ENCODE results near the gene DNAJC2.
"Not testable (repeated sequence)": the region's sequence is repeated elsewhere in the genome, so short reads cannot be mapped to it uniquely, and the experiment has no call there.

DNAJC2 gene

GRCh38 chr7:103341466-103341865 lies 3.1 kb downstream of the DNAJC2 start:
- no peak for DNase-seq

DNA sequence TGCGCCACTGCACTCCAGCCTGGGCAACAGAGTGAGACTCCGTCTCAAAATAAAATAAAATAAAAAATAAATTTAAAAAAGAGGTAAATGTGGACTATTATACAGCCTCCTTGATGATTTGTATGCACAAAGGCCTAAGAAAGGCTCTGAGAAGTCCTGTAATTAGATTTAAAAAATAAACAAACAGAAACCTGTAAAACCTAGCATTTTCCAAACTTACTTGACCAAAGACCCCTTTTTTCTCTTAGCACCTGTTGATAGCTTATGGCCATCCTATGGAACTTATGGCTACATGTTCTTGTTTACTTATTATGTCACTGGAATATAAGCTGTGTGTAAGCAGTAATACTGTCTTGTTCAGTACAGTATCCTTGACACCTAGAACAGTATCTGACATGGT lies 5.7 kb downstream of the DNAJC2 start:
- no peak for DNase-seq

DNA sequence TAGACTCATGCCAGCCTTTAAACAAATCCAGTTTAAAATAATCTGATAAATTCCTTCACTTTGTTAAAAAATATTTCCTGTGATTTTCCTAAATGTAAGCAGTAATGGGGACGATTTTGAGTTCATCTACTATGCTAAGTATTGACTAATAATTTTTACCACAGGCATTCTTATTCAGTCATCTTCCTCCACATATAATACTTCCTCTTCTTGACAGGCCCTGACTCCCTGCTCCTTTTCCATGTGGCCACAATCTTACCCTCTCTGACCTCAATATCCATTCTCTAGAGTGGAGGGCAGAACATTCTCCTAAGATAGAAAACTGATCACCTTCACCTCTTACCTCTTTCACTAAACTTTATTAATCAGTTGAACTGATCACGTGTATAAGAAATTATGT lies 7.8 kb downstream of the DNAJC2 start:
- no peak for DNase-seq

GRCh38 chr7:103325744-103326143 lies 18.8 kb downstream of the DNAJC2 start:
- DNase-seq: no peak

DNA sequence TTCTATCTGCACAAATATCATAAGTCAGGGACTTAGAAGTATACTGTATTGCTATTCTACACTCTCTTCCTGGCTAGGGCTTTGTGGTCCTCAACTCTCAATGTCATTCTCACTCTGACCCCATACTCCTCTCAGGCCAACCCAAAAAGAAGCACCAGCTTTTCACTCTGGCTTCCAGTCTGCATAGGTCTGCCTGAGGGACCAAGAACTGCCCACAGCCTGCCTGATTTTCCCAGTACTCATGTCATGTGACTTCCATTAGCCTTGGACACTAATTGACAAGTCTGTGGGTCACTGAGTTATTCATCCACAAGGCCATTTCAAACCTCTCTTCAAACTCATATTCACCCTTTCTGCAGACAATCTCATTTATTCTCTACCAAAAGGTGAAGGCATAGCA lies 27.6 kb downstream of the DNAJC2 start:
- no peak for DNase-seq

GRCh38 chr7:103316380-103316941 lies 28.1 kb downstream of the DNAJC2 start:
- DNase-seq: no peak

DNA sequence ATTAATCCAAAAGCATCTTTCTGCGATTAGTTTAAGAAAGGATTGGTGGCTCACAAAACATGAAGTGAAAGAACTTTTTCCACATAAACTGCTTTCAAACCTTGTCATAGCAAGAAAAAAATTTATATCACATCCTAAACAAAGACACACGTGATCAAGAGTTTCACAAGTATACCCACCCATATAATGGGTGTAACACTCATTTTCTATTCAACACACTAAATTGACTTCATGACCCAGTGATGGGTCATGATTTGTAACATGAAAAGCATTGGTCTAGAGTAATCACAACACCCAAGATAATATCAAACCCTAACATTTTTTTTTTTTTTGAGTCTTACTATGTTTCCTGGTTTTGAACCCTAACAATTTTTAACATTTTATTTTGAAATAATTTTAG lies 29.7 kb downstream of the DNAJC2 start:
- DNase-seq: no peak

DNA sequence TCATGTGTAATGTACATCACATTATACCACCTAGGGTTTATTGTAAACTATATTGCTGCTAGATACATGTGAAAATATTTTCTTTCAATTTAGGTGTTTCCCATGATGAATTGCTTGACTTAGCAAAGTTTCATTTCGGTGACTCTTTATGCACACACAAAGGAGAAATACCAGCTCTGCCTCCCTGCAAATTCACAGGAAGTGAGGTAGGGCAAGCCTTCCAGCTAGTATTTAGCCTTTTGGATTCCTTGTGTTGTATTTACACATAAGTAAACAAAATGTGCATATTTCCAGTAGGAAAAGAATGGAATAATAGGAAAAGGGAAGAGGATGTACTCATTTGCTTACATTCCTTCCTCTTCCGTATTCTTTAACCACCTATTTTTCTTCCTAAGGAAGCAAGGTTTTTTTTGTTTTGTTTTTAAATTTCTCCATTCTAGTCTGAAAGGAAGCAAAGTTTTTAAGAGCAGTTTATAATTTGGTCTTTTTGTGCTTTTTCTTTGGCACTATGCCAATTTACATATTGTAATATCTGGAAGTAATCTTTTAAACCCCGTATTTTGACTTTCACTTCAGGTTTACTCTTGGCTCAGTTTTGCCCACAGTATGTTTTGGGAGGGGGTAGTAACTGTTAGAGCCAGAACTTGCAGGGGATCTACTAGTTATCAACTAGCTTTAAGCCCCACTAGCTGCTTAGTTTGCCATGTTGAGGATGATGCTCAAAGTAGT lies 36.9 kb downstream of the DNAJC2 start:
- DNase-seq: no peak

DNA sequence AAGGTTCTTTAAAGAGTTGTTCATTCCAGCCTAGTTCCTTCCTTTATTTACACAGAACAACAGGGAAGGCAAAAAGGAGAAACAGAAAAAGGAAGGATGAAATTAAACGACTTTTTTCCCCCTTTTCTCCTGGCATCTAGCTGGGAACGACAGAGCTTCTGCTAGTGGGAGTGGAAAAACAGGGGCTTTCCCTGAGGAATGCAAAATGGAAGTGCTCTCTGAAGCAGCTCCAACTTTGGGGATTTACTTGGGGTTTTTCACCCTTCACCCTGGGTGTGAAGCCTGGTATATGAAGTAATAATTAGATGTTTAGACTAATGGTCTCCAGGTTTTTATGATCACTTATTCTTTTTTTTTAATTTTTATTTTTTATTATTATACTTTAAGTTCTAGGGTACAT lies 43.1 kb downstream of the DNAJC2 start:
- DNase-seq: no peak

GRCh38 chr7:103299660-103300059 lies 44.9 kb downstream of the DNAJC2 start:
- DNase-seq: no peak

DNA sequence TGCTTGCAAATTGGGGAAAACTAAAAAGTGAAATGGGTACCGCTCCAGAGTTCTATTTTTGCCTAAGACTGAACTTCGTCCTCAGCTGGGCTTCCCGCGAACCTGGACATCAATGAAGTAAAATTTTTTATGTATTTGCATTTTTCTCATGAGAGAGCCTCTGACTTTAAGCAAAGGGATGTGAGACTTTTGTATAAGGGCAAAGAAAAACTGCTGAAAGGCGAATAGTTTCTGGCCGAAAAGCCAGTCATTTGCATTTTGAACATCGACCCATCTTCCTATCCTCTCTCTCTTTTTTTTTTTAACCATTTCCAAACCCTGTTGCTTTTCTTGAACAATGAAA lies 46.8 kb downstream of the DNAJC2 start:
- DNase-seq: no peak

- DNase-seq: peak; percentile 92
Observed at GRCh38 chr7:103296901-103297836, 47.4 kb downstream of the DNAJC2 start, which contains the start of gene PMPCB. TSS of gene PMPCB (plus strand) at chr7:103297435. CDS start at chr7:103297460, 25 bp downstream.

DNA sequence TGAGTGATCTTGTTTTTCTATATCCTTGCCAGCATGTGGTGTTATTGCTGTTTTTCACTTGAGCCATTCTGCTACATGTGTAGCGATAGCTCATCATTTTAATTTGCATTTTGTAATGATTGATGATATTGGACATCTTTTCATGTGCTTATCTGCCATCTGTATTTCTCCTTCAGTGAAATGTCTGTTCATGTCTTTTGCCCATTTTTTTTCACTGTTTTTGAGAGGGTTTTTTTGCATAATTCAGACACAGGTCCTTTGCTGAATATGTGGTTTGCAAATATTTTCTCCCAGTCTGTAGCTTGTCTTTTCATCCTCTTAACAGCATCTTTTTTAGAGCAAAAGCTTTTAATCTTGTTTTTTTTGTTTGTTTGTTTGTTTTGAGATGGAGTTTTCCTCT lies 51.0 kb downstream of the DNAJC2 start:
- DNase-seq: no peak

DNA sequence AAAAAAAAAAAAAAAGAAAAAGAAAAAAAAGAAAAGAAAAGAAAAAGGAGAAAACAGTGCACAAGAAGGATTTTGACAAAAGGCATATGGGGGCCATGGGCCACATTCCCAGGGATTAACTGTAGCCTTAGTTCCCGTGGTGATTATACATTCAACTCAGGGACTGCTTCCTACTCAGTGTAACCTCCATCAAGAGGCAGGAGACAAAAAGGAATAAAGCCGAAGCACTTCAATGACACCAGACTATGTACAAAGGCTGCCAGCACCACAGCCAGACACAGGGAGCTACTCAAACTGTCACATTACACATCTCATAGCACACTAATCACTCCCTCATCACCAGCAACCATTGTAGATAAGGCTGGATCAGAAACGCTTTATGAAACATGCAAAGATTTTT lies 52.4 kb downstream of the DNAJC2 start:
- DNase-seq: no peak

DNA sequence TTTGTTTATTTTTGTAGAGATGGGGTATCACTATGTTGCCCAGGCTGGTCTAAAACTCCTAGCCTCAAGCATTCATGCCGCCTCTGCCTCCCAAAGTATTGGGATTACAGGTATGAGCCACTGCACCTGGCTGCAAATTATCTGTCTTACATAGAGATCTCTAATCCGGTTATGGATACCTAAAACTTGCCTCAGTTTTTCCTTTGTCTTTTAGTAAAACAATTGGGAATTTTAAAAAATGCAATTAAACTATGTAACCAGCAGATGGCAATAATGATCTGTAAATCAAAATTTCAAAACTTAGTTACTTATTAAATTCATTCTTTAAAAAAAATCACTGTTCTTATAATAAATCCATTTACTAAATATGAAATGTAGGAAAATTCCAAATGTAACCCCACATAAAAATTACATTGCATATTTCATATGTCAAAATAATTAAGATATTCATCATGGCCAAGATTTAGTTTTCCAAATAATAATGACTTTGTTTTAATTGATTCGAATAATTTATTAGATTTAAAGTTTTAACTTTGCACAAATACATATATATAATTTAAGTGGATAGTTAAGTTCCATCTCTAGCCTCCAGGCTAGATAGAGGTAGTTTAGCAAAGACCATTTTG lies 61.7 kb downstream of the DNAJC2 start:
- not testable (repeated sequence) for DNase-seq

- DNase-seq: not testable (repeated sequence)
Observed at GRCh38 chr7:103280803-103281155, 63.8 kb downstream of the DNAJC2 start.

DNA sequence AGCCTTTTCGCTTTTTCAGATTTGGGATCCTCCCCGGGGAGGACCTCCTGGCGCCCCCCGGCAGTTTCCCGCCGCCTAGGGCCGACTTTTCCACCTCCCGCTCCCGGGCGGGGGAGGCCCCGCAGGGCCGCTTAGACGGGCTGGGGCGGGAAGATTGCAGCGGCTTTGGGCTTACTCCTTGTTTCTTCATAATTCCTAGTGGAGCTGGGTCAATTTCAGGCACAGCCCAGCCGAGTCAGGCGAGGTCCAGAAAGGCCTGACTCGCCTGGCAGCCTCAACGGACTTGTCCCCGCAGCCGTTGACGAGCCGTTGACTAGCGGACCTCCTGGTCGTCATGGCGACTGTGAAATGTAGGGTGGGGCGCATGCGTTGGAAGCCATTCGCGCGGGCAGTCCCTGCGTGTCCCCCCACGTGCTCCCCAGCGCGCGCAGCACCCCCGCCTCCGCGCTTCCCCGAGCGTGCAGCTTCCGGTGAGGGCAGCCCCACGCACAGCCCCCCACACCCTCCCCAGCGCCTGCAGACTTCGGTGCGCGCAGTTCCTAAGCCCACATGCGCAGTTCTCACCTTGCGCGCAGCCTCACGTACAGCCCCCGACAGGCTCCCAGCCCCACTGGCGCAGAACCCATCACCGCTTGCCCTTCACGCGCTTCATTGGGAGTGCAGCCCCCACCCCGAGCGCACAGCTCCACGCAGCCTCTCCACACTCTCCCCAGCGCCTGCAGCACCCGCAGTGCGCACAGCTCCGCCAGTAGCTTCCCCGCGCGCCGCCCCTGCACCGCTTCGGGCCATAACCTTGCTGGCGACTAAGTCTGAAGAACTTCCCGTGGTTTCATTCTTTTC lies 64.4 kb downstream of the DNAJC2 start:
- DNase-seq: peak; percentile 55

- DNase-seq: not testable (repeated sequence)
Observed at GRCh38 chr7:103279636-103279962, 65.0 kb downstream of the DNAJC2 start.

GRCh38 chr7:103278195-103278594 lies 66.4 kb downstream of the DNAJC2 start:
- not testable (repeated sequence) for DNase-seq

DNA sequence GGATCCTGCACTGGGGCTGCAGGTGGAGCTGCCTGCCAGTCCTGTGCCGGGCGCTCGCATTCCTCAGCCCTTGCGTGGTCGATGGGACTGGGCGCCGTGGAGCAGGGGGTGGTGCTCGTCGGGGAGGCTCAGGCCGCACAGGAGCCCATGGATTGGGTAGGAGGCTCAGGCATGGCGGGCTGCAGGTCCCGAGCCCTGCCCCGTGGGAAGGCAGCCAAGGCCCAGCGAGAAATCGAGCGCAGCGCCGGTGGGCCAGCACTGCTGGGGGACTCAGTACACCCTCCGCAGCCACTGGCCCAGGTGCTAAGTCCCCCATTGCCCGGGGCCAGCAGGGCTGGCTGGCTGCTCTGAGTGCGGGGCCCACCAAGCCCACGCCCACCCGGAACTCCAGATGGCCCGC lies 69.7 kb downstream of the DNAJC2 start:
- DNase-seq: not testable (repeated sequence)

- not testable (repeated sequence) for DNase-seq
Observed at GRCh38 chr7:103273374-103273773, 71.2 kb downstream of the DNAJC2 start.

- not testable (repeated sequence) for DNase-seq
Observed at GRCh38 chr7:103266229-103266628, 78.3 kb downstream of the DNAJC2 start.

GRCh38 chr7:103264054-103264453 lies 80.5 kb downstream of the DNAJC2 start:
- not testable (repeated sequence) for DNase-seq
